Endothelial cell of umbilical vein (primary cell): ENCODE data around the gene CTBP2. TPM values are rescaled to one million over a fixed set of nuclear protein-coding genes. Genes with fewer than 3 reads are reported as not detected.
A peak's percentile ranks its signal among the peaks of the same experiment; 100 is the strongest.

Experiments
- BruUV-seq: library from RNA; stranded (reverse); fragments of 400-500 nt; replicated peaks from 2 replicates; lab custom pipeline; 2021; lab: Mats Ljungman, UMichigan
- CTCF ChIA-PET: fragments of 300-600, 350-600 bp; sonication (Branson Sonifier 250); formaldehyde crosslinking; loops from one replicate; lab custom pipeline; 2021; ENCODE audit warnings: antibody characterized with exemption, inconsistent platforms; lab: Charles Lee
- POLR2A ChIA-PET: fragments of 300-600, 350-600 bp; sonication (Branson Sonifier 250); formaldehyde crosslinking; loops from one replicate; lab custom pipeline; 2021; ENCODE audit warnings: antibody characterized with exemption, inconsistent platforms; lab: Charles Lee
- DNase-seq: peaks from one replicate; pipeline ENCODE4 v3.0.0-alpha.2; 2011; ENCODE audit warnings: low read depth, low spot score
- FAIRE-seq: peaks from 2 replicates; lab custom pipeline; 2011; peaks lifted over from hg19 to GRCh38; lab: Jason Lieb, UNC
- H2AFZ ChIP-seq: 2 replicates; pipeline ENCODE4 v1.6.0; 2012; ENCODE audit warnings: low read depth, low read length, control low read depth, inconsistent platforms
- H3K27ac ChIP-seq: 2 replicates; pipeline ENCODE4 v1.5.1; 2011; ENCODE audit warnings: low read depth, mild to moderate bottlenecking, control low read depth, low read length, moderate library complexity; ENCODE audit not compliant: insufficient read depth
- H3K27me3 ChIP-seq, 2 experiments: 2 replicates each; pipeline versions ENCODE4 v1.6.0 to v1.6.1; 2011; ENCODE audit warnings: low read length in 2 of 2, mixed read lengths in 1 of 2; ENCODE audit not compliant: control insufficient read depth in 2 of 2, insufficient read depth in 2 of 2
- H3K36me3 ChIP-seq, 2 experiments: 2 replicates in 1 of 2; 3 replicates in 1 of 2; pipeline ENCODE4 v1.5.1; 2011; ENCODE audit warnings: low read length in 2 of 2, mild to moderate bottlenecking in 1 of 2, moderate library complexity in 1 of 2; ENCODE audit not compliant: control insufficient read depth in 2 of 2, insufficient read depth in 2 of 2; ENCODE audit errors: extremely low read depth in 1 of 2
- H3K4me1 ChIP-seq: 3 replicates; pipeline ENCODE4 v1.5.1; 2011; ENCODE audit warnings: mild to moderate bottlenecking, low read length; ENCODE audit not compliant: control insufficient read depth, insufficient read depth; ENCODE audit errors: extremely low read depth
- H3K4me2 ChIP-seq: 2 replicates; pipeline ENCODE4 v1.6.1; 2011; ENCODE audit warnings: low read length, control low read depth, mixed read lengths; ENCODE audit not compliant: insufficient read depth
- H3K4me3 ChIP-seq, 3 experiments: fragments of 200-600 bp in 1 of 3; sonication (generic), shearing (Covaris generic) in 1 of 3; replicated peaks in 1 of 3; 2 replicates each; pipeline ENCODE4 v1.5.1; 2011 to 2016; ENCODE audit warnings: control low read depth in 3 of 3, low read length in 3 of 3, mild to moderate bottlenecking in 2 of 3, inconsistent platforms in 1 of 3, low read depth in 1 of 3, moderate library complexity in 1 of 3; ENCODE audit not compliant: insufficient read depth in 1 of 3
- H3K79me2 ChIP-seq: 2 replicates; pipeline ENCODE4 v1.6.0; 2012; ENCODE audit warnings: low read length, inconsistent platforms; ENCODE audit not compliant: control insufficient read depth, insufficient read depth
- H3K9ac ChIP-seq: replicated peaks from 2 replicates; pipeline ENCODE3; 2011; ENCODE audit warnings: low read length, control low read depth; ENCODE audit not compliant: insufficient read depth; ENCODE audit errors: extremely low read depth
- H3K9me1 ChIP-seq: replicated peaks from 3 replicates; pipeline ENCODE4 v1.6.0; 2011; ENCODE audit warnings: mild to moderate bottlenecking, low read length; ENCODE audit not compliant: control insufficient read depth, insufficient read depth; ENCODE audit errors: extremely low read depth
- H3K9me3 ChIP-seq: replicated peaks from 2 replicates; pipeline ENCODE4 v1.5.1; 2012; ENCODE audit warnings: low read length, inconsistent platforms; ENCODE audit not compliant: control insufficient read depth, insufficient read depth
- H4K20me1 ChIP-seq: replicated peaks from 2 replicates; pipeline ENCODE3; 2011; ENCODE audit warnings: mild to moderate bottlenecking, low read length; ENCODE audit not compliant: control insufficient read depth, insufficient read depth; ENCODE audit errors: extremely low read depth
- EZH2 ChIP-seq: IDR thresholded peaks from 2 replicates; pipeline ENCODE4 v1.6.1; 2012; ENCODE audit warnings: borderline replicate concordance, low read depth, mild to moderate bottlenecking, moderate library complexity, low read length, inconsistent platforms; ENCODE audit not compliant: severe bottlenecking
- FOS ChIP-seq: IDR thresholded peaks from 2 replicates; pipeline ENCODE4 v1.6.1; 2011; ENCODE audit warnings: mild to moderate bottlenecking, low read length, moderate library complexity, borderline replicate concordance; ENCODE audit not compliant: insufficient read depth
- GATA2 ChIP-seq: IDR thresholded peaks from 2 replicates; pipeline ENCODE4 v1.7.0; 2011; ENCODE audit warnings: low read depth, mild to moderate bottlenecking, moderate library complexity, mixed read lengths, low read length; ENCODE audit not compliant: insufficient read length, insufficient read depth
- JUN ChIP-seq: IDR thresholded peaks from 2 replicates; pipeline ENCODE4 v1.6.1; 2011; ENCODE audit warnings: borderline replicate concordance, low read depth; ENCODE audit not compliant: insufficient read length, insufficient read depth
- MYC ChIP-seq: IDR thresholded peaks from one replicate; pipeline ENCODE4 v1.6.1; 2011; ENCODE audit warnings: mild to moderate bottlenecking, low read depth, low read length
- POLR2A ChIP-seq: IDR thresholded peaks from 2 replicates; pipeline ENCODE4 v1.6.1; 2012; ENCODE audit warnings: low read depth, mild to moderate bottlenecking, control low read depth, low read length
- POLR2AphosphoS5 ChIP-seq: IDR thresholded peaks from 2 replicates; pipeline ENCODE4 v1.6.1; 2012; ENCODE audit warnings: low read depth, mild to moderate bottlenecking, control low read depth, low read length, moderate library complexity; ENCODE audit not compliant: insufficient read depth
- dilution Hi-C: fragments of 300-500 bp; cut with MboI; formaldehyde crosslinking; loops from one replicate; pipeline ENCODE4 v1.15.0; 2019; ENCODE audit warnings: low sequenced_read_pairs; ENCODE audit not compliant: extremely low pct_ligation_motif_present
- intact Hi-C: fragments of 100-400 bp; cut with micrococcal nuclease; formaldehyde crosslinking; loops from one replicate; pipeline ENCODE4 v1.10.0; 2022
- polyA plus RNA-seq, 4 experiments: library from polyadenylated mRNA; depleted of rRNA in 3 of 4; stranded (reverse) in 3 of 4; unstranded in 1 of 4; fragments of >200 nt; gene quantifications; 2 replicates each; pipeline versions ENCODE4 v1.2.1 to v1.2.3, GENCODE V29; 2011 to 2012; ENCODE audit warnings: missing spikeins in 1 of 4
- total RNA-seq: library from RNA; stranded (reverse); gene quantifications from 2 replicates; pipeline ENCODE4 v1.2.3, GENCODE V29; 2021
- TF ChIP-seq, protein P1 (sequence below), 2 donors: IDR thresholded peaks; 1 replicate in 1 of 2; 2 replicates in 1 of 2; pipeline ENCODE4 v1.5.1; 2011; ENCODE audit warnings: low read length in 2 of 2, mild to moderate bottlenecking in 2 of 2, moderate library complexity in 2 of 2, control low read depth in 1 of 2, inconsistent platforms in 1 of 2, low read depth in 1 of 2; ENCODE audit not compliant: insufficient read depth in 1 of 2; ENCODE audit errors: extremely low read depth in 1 of 2
- TF ChIP-seq, protein P2 (sequence below): IDR thresholded peaks from 2 replicates; pipeline ENCODE4 v1.6.1; 2011; ENCODE audit not compliant: insufficient read depth, insufficient read length

The CTBP2 gene
- total and polyA plus RNA-seq, 2 donors (not counting 3 experiments of a cell fraction or from before 2014, with no cell fraction given): 118 to 128 TPM

DNA sequence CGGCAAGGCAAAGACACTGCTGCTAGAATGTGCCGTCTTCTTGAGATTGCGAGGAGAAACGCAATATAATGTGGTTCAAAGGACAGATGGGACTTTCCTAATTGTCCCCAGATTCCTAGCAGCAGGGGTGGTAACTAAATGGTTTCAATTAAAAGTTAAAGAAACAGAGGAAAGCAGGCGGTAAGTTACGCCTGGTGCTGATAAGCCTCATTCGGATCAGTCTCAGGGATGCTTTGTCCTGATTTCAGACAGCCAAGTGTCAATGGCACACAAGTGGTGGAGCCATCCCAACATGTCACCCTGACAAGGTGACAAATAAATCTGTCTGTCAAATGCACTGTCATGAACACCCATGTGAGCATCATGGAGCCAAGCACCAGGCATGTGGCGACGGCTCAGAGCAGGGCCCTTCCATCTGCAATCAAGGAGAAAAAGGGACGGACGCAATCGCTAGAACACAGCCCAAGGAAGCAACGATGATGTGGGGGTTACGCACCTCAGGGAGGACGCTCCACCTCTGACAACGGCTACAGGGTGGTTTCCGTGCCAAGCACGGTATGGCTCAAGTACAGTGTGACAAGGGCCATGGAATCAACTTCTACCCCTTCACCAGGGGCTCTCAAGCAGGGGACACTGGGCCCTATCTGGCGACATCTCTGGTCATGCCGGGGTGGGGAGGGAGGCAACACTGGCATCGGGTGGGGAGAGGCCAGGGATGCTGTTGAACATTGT is 66.2 kb downstream of the CTBP2 start:
- Histone ChIP-seq H3K4me1 (peaks cover 5% of the 10 kb centered on the region), H3K4me3 (no peak overlapping the region), H3K27me3 (no peaks in the 10 kb centered on the region), H3K9me1 (no peaks in the 10 kb centered on the region), H4K20me1 (no peaks in the 10 kb centered on the region), H3K4me2 (no peak overlapping the region), H2AFZ (no peak overlapping the region), H3K79me2 (peaks cover 97% of the 10 kb centered on the region), H3K36me3 (peaks cover 0 to 17% of the 10 kb centered on the region in 2 experiments), H3K9ac (no peak overlapping the region), H3K27ac (no peak overlapping the region), H3K9me3 (no peaks in the 10 kb centered on the region)
- no peak for TF ChIP-seq FOS
- TF ChIP-seq, protein P1, sequence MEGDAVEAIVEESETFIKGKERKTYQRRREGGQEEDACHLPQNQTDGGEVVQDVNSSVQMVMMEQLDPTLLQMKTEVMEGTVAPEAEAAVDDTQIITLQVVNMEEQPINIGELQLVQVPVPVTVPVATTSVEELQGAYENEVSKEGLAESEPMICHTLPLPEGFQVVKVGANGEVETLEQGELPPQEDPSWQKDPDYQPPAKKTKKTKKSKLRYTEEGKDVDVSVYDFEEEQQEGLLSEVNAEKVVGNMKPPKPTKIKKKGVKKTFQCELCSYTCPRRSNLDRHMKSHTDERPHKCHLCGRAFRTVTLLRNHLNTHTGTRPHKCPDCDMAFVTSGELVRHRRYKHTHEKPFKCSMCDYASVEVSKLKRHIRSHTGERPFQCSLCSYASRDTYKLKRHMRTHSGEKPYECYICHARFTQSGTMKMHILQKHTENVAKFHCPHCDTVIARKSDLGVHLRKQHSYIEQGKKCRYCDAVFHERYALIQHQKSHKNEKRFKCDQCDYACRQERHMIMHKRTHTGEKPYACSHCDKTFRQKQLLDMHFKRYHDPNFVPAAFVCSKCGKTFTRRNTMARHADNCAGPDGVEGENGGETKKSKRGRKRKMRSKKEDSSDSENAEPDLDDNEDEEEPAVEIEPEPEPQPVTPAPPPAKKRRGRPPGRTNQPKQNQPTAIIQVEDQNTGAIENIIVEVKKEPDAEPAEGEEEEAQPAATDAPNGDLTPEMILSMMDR (IDR thresholded peaks at IDR 0.05; ENCODE audit: extremely low read depth in 1 of 2, insufficient read depth in 1 of 2, low read depth in 1 of 2, low read length in 2 of 2): no peak
- no peak for TF ChIP-seq EZH2
- TF ChIP-seq GATA2: no peak
- TF ChIP-seq POLR2A: no peak
- no peak for TF ChIP-seq JUN
- no peak for TF ChIP-seq MYC
- TF ChIP-seq POLR2AphosphoS5: no peak
- TF ChIP-seq, protein P2, sequence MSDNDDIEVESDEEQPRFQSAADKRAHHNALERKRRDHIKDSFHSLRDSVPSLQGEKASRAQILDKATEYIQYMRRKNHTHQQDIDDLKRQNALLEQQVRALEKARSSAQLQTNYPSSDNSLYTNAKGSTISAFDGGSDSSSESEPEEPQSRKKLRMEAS: no peak
- FAIRE-seq (peak; percentile 15), DNase-seq (no peak)
- ChIA-PET CTCF (no interaction called here), POLR2A (no interaction called here)
- intact Hi-C loops (no loop called here), dilution Hi-C loops (no loop called here)
- no TSS peak for BruUV-seq
